Heart left ventricle (tissue), 13 donors: ENCODE results near the gene NEK7.

Experiments
- POLR2A ChIP-seq, 2 donors: fragments of 450-650 bp; IDR thresholded peaks; one replicate each; pipeline ENCODE4 v1.6.1; 2017; ENCODE audit warnings: antibody characterized with exemption in 2 of 2, mild to moderate bottlenecking in 2 of 2, moderate library complexity in 2 of 2
- TF ChIP-seq, protein P1 (sequence below), 12 donors: fragments of 200-600 bp; sonication (generic) in 4 of 12; IDR thresholded peaks; one replicate each; pipeline versions ENCODE4 v1.5.0 to v1.8.0; 2018 to 2022; ENCODE audit warnings: antibody characterized with exemption in 12 of 12, mild to moderate bottlenecking in 5 of 12
- donor health status: ischemic (EF 13 %, LVEDD 7.1; RV severe dilation, severe dysfunction).
- donor health status: DM: no; HTN: yes; CAD: no.
- donor health status: DM: no; HTN: no; CAD: no.
- donor health status: ischemic (EF 25% LVEDD 6.9; RV normal size, moderate dysfunction).
- donor health status: ischemic (EF 25% LVEDD 5.7; RV mildly dilated, moderate dysfunction).
- donor health status: ischemic (EF 35%, LVEDD 5.7; RV mildly dilated, moderate dysfunction).
- donor health status: nonischemic (EF 11% LVEDD 7.7; RV severe dilation, severe dysfunction).
- donor health status: DM: yes; HTN: yes; CAD: no.
- donor health status: PGD.
- donor health status: ischemic (EF 29% LVEDD 5.4; RV normal size, mild dysfunction).
- donor health status: nonischemic (EF 23%, LVEDD 6.1; RV moderate dilation, normal function).

DNA sequence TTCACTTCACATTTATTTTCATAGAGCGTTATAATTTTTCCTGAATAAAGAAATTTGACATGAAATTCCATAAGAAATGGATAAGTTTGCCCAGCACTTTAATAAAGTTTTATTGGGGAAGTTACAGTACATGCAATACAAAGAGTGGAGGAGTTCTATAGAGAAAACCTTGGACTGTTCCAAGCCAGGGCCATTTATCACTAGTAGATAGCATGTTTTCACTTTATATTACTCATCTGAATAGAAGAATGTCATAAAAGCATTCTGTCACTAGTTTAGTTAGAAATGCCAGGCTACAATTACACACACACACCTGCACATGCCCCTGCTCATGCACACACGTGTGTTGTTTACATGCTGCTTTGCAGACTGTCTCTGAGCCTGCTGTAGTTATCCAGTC is 123.3 kb downstream of the NEK7 start:
- TF ChIP-seq, protein P1, sequence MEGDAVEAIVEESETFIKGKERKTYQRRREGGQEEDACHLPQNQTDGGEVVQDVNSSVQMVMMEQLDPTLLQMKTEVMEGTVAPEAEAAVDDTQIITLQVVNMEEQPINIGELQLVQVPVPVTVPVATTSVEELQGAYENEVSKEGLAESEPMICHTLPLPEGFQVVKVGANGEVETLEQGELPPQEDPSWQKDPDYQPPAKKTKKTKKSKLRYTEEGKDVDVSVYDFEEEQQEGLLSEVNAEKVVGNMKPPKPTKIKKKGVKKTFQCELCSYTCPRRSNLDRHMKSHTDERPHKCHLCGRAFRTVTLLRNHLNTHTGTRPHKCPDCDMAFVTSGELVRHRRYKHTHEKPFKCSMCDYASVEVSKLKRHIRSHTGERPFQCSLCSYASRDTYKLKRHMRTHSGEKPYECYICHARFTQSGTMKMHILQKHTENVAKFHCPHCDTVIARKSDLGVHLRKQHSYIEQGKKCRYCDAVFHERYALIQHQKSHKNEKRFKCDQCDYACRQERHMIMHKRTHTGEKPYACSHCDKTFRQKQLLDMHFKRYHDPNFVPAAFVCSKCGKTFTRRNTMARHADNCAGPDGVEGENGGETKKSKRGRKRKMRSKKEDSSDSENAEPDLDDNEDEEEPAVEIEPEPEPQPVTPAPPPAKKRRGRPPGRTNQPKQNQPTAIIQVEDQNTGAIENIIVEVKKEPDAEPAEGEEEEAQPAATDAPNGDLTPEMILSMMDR (IDR thresholded peaks at IDR 0.05), result no peak
- TF ChIP-seq POLR2A (IDR thresholded peaks at IDR 0.05), result no peak
